EL (cell line): Measurements from ENCODE around the gene GRIN3B.

Source experiments
- DNase-seq: peaks from one replicate; pipeline ENCODE4 v3.0.0-alpha.2; 2016

The GRIN3B gene

DNA sequence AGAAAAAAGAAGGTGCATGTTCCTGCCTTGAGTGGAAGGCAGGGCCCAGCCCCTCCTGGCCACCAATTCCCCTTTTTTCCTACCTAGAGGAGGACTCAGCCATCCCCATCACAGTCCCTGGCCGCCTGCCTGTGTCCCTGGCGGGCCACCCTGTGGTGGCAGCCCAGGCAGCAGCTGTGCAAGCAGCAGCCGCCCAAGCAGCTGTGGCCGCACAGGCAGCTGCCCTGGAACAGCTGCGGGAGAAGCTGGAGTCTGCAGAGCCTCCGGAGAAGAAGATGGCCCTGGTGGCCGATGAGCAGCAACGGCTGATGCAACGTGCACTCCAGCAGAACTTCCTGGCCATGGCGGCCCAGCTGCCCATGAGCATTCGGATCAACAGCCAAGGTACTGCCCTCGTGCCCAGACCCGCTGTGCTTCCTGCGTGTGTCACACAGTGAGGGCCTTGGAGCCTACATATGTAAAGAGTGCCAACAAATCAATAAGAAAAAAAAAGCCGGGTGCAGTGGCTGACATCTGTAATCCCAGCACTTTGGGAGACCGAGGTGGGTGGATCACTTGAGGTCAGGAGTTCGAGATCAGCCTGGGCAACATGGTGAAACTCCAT, 33.6 kb upstream of the GRIN3B start:
- no peak for DNase-seq

DNA sequence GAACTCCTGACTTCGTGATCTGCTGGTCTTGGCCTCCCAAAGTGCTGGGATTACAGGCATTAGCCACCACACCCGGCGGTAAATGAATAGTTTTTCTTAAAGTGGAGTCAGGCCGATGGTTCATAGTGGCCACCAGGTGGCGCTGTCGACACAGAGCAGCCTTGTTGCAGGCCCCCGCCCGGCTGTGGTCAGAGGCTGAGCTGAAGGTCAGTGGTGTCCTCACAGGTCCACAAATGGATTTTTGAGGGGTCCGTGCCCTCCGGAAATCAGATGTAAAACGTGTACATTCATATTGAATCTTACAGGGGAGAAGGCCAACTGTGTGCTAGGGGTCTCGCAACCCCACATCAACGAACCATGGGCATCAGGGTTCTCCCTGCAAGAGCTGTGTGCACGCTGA, 29.5 kb upstream of the GRIN3B start:
- no peak for DNase-seq

DNA sequence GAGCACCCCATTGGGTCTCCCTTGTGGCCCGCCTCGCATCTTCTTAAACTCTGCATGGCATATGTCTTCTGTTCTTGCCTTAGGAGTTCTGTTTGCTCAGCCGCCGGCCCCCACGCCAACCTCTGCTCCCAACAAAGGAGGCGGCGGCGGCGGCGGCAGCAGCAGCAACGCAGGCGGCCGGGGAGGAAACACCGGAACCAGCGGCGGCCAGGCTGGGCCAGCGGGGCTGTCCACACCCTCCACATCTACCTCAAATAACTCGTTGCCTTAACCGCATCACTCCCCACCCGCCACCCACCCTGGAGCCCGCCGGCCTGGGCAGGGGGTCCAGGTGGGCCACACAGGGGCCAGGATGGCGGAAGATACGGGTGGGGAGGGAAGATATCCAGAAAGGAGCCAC, 28.4 kb upstream of the GRIN3B start:
- DNase-seq, result no peak

DNA sequence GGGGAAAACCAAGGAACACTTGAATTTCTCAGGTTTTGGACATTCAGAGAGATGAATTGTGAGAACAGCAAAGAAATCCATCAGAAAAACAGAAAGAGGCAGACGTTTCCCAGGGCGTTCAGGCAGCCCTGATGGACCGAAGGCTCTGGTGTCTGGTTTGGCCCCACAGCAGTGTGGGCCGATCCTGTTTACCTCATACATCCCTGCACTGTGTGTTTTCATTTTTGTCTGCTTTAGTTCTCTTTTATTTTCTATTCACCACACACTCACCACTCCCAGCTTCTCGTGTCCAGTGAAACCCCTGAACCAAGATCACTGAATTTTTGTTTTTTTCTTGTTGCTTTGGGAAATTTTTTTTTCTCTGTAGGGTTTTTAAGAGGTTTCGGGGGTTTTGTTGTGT, 27.9 kb upstream of the GRIN3B start:
- no peak for DNase-seq

DNA sequence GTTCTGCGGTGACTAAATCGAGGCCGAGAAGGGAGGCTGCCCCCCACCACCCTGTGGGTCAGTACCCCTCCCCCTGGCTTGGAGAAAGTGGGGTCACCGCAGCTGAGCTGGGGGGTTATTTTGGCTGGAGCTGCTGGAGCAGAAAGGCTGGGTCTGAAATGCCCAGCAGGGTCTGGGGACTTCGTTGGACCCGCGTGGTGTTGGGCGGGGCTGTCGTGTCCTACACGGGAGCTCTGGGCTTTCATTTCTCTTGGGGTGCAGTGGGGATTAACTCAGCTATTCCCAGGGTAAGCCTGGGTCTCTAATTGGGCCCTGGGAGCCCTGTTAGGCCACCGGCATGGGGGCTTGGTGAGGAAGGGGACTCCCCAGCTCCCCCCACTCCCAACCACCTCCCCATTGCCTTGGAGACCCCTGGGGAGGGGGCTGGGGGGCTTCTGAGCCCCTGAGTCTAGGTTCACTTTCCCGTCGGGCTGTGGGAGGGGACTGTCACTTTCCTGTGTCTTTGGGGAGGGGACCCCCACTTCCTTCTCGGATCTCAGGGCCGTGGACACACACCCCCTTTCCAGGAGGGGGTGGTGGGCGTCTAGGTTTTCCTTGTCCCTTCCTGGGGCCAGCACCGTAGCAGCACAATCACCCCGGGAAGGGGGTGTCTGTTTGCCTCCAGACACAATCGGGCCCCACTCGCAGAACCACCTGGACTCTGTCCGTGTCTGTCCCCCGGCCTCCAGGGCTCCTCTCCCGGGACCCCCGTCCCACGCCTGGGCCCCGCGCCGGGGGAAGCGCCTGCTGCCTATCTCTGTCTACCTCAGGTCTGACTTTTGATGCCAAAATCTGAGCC, 26.3 kb upstream of the GRIN3B start:
- DNase-seq, result no peak

DNA sequence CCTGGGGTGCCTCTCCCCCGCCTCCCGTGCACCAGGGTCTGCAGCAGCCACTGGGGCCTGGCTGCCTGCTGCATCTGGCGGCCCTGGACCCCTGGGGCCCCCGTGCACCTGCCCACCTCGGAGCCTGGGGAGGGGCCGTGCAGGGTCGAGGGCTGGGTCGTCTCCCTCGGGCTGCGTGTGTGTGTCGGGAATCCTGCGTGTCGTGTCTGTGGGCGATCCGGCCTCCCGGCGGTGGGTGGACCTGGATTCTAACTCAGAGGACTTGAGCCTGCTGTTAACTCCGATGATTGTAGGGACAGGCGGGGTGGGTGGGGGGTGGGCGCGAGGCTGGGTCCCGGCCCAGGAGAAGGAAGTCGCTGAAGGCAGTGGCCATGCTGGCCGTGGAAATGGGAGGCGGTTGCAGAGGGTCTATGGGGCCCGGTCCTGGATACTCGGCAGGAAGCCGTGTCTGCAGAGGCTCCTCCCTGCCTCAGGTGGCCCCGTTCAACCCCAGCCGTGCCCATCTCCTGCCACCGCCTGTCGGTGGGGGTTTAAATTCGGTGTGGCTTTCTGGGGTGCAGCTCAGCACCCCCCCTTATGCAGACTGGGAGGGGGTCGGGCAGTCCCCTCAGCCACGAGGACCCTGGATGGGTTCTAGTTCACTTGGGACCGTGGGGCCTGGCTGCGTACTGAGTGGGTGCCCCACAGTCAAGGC, 25.5 kb upstream of the GRIN3B start:
- DNase-seq, result no peak

DNA sequence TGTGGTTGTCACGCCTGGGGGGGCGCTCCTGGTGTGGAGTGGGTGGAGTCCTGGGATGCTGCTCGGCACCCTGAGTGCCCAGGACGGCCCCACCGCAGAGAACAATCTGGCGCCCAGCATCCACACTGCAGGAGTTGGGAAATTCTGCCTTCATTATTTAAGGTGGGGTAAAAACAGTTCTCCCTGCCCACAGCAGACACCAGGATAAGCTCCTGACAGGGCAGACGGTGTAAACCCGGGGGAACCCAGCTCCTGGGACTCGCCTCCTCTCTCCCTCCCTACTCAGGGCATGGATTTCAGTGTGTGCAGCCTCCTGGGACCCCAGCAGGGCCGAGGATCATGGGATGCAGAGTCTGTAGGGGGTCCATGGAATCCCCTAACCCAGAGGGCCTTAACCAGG, 23.7 kb upstream of the GRIN3B start:
- DNase-seq, result no peak

DNA sequence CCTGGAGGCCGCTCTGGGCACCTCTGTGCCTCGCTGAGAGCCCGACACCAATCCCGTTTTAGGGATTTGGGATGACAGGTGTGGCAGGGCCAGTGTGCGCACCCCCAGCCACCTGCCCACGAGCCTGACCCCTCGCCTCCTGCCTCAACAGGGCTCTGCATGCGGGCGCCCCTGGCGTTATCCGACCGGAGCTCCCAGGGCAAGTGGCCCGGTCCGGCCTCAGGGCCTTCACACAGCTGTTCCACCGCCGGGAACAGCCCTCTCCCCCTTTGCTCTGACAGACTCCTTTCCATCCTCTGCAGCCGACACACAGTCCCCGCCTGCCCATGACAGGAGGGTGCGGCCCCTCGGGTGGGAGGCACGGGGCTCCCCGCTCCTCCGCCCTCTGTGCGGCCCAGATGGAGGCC, 23.2 kb upstream of the GRIN3B start:
- DNase-seq, result no peak

DNA sequence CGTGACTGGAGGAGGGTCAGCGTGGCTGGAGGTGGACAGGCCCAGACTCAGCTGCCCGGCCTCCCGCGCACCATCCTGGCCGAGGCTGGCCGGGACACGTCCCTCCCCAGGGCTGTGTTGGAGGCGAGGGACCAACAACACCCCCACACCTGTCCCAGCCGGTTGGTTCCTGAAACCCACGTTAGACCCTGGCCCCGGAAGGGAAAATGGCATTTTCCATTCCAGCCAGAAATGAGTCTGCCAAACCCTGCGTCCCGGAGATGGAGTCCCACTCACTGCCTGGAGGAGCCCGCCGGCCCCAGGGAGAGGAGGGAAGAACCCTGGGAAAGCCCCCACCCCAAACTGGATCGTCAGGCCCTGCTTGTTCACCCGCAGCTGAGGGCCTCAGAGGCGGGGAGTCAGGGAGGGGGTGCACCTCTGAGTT, 20.9 kb upstream of the GRIN3B start:
- DNase-seq, result no peak

DNA sequence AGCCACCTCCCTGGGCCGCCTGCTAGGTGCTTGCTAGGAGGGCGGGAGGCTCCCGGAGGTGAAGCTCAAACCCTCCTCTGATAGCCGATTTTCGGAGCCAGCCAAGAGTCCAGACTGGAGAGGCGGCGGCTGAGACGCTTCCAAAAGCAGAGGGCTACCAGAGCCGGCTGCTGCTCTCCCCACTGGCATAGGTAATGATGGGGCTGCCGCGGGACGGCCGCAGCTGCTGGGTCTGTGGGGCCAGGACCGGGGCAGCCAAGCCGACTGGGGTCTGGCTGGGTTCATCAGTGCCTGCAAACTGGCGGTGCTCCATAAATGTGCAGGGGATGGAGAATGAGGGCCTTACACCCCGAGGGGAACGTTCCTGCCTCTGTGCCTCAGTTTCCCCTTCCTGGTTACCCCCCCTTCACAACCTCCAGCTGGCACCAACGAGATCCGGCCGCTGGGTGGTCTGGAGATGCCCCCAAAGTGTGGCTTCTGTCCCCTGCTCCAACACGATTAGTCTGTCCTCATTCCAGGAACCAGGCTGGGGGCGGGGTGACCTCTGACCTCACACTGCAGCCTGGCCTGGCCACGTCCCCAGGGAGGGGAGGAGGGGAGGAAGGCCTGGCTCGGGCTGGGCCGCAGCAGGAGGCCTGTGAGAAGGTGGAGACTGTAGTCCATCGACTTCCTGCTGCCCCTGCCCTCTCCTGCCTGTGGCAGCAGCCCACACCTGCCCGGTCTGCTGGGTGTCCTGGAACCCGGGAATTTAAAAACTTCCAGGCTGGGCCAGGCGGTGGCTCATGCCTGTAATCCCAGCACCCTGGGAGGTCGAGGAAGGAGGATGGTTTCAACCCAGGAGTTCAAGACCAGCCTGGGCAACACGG, 19.9 kb upstream of the GRIN3B start:
- peak; percentile 34 for DNase-seq

DNA sequence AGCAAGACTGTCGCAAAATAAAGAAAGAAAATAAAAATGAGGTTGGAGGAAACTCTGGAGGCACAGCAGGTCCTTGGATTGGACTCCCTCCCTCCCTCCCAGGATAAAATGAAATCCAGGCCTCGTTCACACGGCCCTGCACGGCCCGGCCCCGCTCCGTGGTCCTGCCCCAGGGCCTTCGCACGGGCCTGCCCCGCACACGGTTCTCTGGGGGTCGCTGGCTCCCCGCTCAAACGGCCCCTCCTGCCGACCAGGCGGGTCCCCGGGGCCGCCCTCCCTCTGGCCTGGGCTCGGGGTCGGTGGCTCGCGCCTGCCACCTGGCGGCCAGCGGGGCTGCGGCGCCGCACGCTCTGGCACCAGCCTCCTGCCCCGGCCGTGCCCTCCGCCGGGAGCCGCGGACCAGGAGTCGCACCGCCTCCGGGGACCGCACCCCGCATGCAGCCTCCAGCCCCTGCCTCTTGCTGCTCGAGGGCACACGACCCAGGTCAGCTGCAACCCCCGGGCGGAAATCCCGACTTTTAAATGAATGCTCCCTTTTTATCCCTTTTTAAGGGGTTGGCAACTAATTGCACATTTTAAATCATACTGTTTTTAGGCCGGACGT, 17.6 kb upstream of the GRIN3B start:
- peak; percentile 62 for DNase-seq

DNA sequence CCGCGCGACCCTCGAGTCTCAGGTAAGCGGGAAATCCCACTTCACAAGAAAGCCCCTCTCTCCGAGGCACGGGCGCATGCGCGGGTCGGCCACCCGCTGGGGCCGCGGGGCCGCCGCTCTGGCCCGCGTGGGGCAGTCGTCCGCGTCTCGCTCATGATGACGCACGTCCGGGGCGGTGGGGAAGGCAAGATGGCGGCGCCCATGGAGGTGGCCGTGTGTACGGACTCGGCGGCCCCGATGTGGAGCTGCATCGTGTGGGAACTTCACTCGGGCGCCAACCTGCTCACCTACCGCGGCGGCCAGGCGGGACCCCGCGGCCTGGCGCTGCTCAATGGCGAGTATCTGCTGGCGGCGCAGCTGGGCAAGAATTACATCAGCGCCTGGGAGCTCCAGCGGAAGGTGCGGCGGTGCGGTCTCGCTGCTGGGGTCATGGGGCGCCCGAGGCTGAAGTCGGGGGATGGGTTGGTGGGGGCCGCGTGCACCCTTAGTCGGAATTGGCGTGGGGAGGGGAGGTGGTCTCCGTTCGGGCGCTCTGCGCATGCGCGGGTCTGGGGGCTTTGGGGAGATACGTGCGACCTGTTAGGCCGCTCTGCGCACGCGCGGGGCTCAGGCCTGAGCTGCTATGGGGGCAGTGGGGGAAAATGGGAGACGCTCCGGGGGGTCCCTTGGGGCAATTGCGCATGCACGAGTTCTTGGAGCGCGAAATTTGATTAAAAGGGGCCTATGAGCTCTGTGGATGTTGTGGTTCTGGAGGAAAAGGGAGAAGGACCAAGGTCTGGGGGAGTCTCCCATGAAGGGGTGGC, 15.9 kb upstream of the GRIN3B start, which contains the start of gene WDR18:
TSS of gene WDR18 (plus strand) at position 181 of the 803 bp plus-strand sequence. CDS start at position 190, 9 bp downstream.
- DNase-seq, result peak; percentile 89

DNA sequence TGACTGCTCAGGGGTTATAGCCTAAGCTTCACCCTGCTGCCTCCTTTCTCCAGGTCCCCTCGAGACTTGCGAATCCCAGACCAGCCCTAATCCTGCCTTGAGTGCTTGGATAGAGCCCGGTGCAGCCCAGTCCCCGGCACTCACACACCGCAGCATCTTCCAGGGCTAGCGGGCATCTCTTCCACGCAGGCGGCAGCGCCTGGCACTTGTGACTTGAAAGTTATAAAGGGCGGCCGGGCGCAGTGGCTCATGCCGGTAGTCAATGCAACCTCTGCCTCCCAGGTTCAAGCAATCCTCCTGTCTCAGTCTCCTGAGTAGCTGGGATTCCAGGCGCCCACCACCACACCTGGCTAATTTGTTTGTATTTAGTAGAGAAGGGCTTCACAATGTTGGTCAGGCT, 14.1 kb upstream of the GRIN3B start:
- no peak for DNase-seq

DNA sequence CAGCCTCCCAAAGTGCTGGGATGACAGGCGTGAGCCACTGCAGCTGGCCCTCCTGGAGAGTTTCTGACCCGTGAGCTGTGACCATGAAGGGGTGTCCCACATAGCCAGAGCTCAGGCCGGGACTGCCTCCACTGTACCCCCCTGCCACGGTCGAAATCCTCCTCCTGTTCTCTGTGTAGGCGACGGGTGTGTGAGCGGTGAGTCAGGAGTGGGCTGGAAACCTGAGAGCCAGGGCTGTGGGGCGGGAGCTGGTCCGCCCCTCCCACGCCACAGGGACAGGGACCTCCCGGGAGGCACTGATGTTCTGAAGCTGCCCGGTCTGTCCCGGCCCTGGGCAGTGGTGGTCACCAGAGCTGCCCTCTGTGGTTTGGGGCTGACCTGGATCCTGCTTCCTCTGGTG, 12.1 kb upstream of the GRIN3B start:
- DNase-seq, result no peak

DNA sequence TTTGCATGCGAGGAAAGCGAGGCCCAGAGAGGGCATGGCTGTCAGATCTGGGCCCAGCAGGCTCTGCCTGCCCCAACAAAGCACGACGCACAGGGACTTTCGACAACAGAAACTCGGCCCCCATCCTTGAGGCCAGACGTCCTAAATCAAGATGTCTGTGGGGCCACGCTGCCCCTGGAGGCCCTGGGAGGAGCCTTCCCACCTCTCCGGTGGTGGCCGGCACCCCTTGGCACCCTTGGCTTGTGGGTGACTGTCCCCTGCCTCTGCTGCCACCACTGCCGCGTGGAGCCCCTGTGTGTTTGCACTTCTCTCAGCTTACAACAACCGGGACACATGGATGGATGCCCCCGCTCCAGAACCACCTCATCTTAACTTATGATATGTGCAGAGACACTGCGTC, 11.7 kb upstream of the GRIN3B start:
- no peak for DNase-seq

DNA sequence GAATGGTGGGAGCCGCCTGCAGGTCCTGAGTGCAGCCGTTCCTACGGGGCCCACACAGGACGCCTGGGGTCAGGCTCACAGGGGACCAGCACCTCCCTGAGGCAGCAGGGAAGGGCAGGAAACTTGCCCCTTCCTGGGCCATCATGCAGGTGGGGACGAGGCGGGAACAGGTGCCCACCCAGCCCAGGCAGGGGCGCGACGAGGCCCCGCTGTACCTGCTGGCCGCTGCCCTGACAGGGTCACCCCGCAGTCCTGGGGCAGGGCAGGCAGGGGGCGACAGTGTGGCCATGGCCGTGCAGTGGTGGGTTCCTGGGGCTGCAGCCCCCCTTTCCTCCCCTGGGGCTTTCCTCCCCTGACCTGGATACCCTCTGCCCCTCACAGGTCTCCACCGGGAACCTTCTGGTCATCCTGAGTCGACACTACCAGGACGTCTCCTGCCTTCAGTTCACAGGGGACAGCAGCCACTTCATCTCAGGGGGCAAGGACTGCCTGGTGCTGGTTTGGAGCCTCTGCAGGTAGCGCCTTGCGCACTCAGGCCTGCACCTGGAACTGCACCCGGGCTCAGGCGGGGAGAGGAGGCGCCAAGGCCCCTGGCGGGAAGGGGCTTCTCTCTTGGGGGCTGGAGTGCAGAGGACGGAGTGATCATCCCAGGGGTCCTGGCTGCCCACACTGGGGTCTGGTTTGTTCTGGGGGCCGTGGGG, 10.7 kb upstream of the GRIN3B start:
- DNase-seq, result no peak

DNA sequence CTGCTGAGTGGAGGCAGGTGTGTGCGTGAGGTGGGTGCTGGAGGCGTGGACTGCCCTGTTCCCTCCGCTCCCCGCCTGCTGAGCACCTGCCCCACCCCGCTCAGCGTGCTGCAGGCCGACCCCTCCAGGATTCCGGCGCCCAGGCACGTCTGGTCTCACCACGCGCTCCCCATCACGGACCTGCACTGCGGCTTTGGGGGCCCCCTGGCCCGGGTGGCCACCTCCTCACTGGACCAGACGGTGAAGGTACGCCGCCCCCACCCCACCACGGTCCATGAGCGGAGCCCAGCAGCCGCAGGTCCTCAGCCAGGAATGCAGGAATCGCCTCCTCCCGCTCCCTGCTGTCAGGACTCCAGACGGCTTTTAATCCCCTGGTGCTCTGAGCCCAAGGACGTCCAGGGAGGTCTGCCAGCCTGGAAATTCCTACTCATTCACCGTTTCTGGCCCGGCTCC, 10.1 kb upstream of the GRIN3B start:
- no peak for DNase-seq

DNA sequence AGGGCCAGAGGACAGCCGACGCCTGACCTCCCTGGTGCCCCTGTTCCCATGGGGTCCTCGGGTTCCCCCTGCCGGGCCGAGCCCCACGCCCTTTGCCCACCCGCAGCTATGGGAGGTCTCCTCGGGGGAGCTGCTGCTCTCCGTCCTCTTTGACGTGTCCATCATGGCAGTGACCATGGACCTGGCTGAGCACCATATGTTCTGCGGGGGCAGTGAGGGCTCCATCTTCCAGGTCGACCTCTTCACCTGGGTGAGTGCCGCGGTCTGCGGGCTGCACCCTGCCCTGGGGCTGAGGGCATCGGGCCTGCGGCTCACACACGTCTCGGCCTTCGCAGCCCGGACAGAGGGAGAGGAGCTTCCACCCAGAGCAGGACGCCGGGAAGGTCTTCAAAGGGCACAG, 9.5 kb upstream of the GRIN3B start:
- no peak for DNase-seq

DNA sequence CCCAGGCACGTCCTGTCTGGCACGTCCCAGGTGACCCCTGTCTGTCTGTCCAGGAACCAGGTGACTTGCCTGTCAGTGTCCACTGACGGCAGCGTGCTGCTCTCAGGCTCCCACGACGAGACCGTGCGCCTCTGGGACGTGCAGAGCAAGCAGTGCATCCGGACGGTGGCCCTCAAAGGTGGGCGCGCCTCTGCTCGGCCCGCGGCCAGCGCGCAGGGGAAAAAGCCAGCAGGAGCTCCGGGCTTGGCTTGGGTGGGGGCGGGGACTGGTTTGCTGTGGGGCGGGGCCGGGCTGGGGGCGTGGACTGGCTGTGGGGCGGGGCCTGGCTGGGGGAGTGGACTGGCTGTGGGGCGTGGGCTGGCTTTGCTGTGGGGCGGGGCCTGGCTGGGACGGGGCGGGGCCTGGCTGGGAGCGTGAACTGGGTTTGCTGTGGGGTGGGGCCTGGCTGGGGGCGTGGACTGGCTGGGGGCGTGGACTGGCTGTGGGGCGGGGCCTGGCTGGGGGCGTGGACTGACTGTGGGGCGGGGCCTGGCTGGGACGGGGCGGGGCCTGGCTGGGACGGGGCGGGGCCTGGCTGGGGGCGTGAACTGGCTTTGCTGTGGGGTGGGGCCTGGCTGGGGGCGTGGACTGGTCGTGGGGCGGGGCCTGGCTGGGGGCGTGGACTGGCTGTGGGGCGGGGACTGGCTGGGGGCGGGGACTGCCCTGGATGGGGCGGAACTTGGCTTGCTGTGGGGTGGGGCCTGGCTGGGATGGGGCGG, 8.9 kb upstream of the GRIN3B start:
- peak; percentile 35 for DNase-seq
